ENCODE measurements around the gene ASAP3. TPM values are rescaled to one million over a fixed set of nuclear protein-coding genes. Genes with fewer than 3 reads are reported as not detected.
A peak's percentile ranks its signal among the peaks of the same experiment; 100 is the strongest.
"Not testable (repeated sequence)": the region's sequence is repeated elsewhere in the genome, so short reads cannot be mapped to it uniquely, and the experiment has no call there.

Gene ASAP3
- total RNA-seq, 1 experiment from 2014 or later = 59.4 TPM

DNA sequence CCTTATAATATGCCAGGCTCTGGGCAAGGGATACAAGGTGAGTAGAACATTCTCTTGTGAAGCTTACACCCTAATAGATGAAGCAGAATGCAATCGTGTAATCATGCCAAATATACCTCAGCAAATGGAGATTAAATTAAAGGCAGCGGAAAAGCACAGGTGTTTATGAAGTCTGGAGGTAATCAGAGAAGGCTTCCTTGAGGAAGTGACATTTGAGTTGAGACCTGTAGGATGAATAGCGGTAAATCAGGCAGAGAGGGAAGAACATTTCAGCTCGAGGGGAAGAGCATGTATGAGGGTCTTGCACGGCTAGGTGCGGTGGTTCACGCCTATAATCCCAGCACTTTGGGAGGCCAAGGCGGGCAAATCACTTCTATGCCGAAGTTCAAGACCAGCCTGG is 33.6 kb upstream of the ASAP3 start:
- DNase-seq (ENCODE audit: low spot score) = no peak
- in situ Hi-C loops (cut with HindIII; ENCODE audit: low sequenced_read_pairs) = no loop called here

DNA sequence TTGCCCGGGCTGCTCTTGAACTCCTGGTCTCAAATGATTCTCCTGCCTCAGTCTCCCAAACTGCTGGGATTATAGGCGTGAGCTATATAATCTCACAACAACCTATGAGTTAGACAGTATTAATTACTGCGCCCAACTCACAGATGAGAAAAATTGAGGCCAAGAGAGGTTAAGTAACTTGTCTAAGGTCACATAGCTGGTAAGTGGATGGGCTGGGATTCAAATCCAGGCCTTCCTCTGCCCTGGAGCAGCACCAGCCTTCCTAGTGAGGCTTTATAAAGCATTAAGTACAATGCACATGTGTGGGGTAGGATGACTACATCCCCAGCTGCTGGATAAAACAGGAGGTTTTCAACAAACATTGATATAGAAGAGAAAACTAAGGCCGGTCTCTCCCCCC is 31.9 kb upstream of the ASAP3 start:
- in situ Hi-C loops (cut with HindIII; ENCODE audit: low sequenced_read_pairs) = no loop called here
- DNase-seq (ENCODE audit: low spot score) = no peak

DNA sequence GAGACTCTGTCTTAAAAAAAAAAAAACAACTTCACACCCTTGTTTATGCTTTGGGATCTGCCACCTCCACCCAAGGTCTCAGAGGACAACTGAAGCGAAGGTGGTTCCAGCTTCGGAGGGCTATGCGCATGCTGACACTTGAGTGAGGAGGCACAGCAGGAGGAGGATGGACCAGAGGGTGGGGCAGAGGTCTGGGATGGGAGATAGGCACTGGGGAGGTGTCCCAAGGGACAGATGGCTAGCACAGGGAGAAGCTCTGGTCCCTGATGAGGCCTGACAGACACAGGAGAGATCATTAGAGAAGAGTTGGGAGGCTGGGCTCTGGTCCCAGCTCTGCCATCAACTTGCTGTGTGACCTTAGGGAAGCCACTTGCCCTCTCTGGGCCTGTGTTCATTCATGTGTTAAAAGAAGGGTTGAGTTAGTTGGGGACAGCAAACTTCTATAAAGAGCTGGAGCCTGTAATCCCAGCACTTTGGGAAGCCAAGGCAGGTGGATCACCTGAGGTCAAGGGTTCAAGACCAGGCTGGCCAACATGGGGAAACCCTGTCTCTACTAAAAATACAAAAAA is 30.2 kb upstream of the ASAP3 start:
- DNase-seq (ENCODE audit: low spot score) = no peak
- in situ Hi-C loops (cut with HindIII; ENCODE audit: low sequenced_read_pairs) = no loop called here

DNA sequence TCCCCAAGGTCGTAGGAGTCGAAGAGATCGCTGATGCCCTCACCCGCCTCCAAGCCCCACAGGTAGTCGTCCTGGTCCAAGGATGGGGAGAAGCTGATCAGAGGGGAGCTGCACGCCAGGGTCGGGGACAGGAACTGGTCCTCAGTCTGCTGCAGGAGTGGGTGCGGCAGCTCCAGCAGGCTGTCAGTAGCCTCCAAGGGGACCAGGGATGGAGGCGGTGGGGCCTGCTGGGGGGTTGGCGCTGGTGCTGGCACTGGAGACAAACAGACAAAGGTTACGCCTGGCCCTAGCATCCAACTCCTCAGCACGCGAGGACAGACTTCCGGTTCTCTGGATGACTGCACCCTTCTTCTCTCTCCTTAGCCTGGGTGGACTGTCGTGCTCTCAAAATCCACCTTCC is 25.9 kb upstream of the ASAP3 start:
- no peak for DNase-seq (ENCODE audit: low spot score)
- in situ Hi-C loops (cut with HindIII; ENCODE audit: low sequenced_read_pairs) = no loop called here

DNA sequence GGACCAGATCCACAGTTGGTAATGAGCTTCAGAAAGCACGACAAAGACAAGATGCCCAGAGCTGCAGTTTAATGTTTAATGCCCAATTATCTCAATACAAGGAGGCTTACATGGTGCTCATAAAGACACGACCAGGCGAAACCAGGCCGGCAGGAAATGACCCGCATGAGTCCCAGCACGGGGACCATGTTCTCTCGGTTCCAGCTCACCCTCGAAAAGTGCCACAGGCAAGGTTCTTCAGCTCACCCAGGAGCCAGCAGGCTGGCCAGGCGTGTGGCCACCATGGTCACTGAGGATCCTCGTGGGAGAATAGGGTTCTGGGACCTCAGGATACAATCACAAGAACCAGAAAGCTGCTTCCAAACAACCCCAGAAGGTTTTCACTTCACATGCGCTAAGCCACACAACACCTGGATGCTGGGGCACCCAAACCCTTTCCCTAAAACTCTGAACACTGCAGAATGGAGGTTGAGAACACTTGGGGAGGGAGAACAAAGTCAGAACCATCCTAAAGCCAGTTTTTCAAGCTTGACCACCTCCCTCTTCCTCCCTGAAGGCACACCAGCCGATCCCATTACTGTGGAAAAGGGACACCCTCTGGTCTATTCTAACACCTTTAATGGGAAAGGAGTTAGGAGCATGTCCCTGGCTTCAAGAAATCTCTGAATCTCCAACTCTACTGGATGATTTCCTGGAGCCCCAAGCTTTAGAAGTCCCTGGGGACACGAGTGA is 22.6 kb upstream of the ASAP3 start:
- no peak for DNase-seq (ENCODE audit: low spot score)
- in situ Hi-C loops (cut with HindIII; ENCODE audit: low sequenced_read_pairs) = no loop called here

DNA sequence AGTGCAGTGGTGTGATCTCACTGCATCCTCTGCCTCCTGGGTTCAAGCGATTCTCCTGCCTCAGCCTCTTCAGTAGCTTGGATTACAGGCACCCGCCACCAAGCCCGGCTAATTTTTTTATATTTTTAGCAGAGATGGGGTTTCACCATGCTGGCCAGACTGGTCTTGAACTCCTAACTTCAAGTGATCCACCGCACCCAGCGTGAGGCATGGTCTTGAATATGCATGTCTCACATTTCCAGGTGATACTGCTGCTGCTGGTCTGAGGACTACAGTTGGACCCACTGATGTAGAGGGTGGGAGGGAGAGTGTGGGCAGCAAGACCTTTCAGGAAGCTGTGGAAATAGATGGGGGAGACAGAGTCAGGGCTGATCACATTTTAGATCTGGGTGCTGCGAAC is 21.9 kb upstream of the ASAP3 start:
- no peak for DNase-seq (ENCODE audit: low spot score)
- in situ Hi-C loops (cut with HindIII; ENCODE audit: low sequenced_read_pairs) = no loop called here

DNA sequence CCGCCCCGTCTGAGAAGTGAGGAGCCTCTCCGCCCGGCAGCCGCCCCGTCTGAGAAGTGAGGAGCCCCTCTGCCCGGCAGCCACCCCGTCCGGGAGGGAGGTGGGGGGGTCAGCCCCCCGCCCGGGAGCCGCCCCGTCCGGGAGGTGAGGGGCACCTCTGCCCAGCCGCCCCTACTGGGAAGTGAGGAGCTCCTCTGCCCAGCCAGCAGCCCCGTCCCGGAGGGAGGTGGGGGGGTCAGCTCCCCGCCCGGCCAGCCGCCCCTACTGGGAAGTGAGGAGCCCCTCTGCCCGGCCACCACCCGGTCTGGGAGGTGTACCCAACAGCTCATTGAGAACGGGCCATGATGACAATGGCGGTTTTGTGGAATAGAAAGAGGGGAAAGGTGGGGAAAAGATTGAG is 20.2 kb upstream of the ASAP3 start:
- DNase-seq (ENCODE audit: low spot score); in situ Hi-C loops (cut with HindIII; ENCODE audit: low sequenced_read_pairs): not testable (repeated sequence)

DNA sequence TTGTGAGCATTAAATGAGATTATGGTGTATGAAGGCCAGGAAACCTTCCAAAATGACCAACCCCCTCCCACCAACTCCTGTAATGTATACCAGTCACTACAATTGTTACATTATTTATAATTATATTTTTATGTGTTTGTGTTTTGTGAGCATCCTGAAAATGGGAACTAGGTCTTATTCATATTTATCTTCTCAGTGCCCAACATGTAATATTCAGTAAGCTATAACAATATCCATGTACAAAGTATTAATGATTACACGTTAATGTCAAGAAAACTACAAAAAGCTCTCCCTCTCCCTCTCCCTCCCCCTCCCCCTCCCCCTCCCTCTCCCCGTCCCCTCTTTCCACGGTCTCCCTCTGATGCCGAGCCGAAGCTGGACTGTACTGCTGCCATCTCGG is 19.0 kb upstream of the ASAP3 start:
- no peak for DNase-seq (ENCODE audit: low spot score)
- in situ Hi-C loops (cut with HindIII; ENCODE audit: low sequenced_read_pairs) = no loop called here

DNA sequence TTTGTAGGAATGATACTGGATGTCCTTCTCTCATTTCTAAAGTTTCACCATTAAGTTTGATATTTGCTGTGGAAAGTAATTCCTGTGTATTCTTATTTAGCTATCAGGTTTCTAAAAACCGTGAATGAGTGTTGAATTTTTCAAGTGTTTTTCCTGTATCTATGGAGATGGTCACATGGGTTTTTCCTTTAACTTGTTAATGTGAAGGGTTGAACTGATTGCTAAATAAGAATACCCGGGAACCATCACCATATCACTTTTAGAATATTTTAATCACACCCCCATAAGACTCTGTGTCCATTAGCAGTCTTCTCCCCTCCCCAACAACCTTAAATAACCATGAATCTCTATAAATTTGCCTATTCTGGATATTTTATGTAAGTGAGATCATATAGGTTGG is 16.5 kb upstream of the ASAP3 start:
- in situ Hi-C loops (cut with HindIII; ENCODE audit: low sequenced_read_pairs) = no loop called here
- DNase-seq (ENCODE audit: low spot score) = no peak

DNA sequence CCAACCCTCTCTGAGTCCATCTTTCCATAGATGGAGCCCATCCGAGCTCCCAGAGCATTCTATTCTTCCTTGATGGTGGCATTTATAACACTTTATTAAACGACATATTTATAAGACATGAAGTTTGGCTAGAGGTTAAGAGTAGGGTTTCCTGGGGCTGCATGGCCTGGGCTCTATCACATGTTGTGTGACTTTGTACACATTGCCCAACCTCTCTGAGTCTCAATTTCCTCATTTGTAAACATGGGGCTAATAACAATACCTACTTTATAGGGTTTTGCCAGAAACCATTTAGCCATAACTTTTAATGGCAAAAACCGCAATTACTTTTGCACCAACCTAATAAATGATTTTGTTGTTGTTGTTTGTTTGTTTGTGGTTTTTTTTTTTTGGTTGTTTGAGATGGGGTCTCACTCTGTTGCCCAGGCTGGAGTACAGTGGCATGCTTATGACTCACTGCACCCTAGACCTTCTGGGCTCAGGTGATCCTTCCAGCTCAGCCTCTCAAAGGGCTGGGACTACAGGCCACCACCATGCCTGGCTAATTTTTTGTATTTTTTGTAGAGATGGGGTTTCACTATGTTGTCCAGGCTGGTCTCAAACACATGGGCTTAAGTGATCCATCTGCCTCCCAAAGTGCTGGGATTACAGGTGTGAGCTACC is 13.9 kb upstream of the ASAP3 start:
- no peak for DNase-seq (ENCODE audit: low spot score)
- in situ Hi-C loops (cut with HindIII; ENCODE audit: low sequenced_read_pairs) = no loop called here

DNA sequence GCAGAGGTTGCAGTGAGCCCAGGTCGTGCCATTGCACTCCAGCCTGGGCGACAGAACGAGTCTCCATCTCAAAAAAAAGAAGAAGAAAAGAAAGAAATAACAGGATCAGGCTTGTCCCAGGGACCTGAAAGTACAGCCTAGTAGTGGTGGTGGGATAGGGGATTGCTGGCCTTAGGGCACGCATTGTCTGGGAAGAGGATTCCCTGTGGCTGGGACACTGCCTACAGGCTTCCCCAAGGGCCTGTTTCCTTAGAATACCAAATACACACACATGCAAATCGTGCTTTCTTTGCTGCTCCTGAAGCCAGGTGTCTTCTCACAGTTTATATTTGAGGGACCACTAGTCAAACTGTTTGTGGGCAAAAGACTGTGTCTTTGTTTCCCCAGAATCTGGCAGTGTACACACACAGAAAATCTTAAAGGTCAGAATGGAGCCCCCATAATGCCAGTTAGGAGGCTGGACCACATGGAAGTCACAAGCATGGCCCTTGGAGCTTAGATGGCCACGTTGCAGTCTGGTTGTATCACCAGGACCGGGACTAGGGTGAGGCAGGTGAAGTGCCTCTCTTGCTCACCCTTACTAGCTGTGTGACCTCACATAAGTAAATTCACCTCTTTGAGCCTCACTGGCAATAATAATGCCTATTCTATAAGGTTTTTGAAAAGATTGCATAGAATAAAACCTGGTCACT is 12.7 kb upstream of the ASAP3 start:
- no peak for DNase-seq (ENCODE audit: low spot score)
- in situ Hi-C loops (cut with HindIII; ENCODE audit: low sequenced_read_pairs) = no loop called here

DNA sequence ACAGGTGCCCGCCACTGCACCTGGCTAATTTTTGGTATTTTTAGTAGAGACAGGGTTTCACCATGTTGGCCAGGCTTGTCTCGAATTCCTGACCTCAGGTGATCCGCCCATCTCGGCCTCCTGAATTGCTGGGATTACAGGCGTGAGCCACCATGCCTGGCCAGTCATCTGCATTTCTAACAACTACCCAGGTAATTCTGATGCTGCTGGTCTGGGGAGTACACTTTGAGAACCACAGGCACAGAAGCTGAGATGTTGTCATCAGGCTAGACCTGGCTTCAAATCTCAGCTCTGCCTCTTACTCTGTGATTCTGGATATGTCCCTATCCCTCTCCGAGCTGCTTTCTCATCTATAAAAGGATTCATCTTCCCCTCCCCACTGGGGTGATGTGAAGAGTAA is 10.9 kb upstream of the ASAP3 start:
- DNase-seq (ENCODE audit: low spot score); in situ Hi-C loops (cut with HindIII; ENCODE audit: low sequenced_read_pairs): not testable (repeated sequence)

DNA sequence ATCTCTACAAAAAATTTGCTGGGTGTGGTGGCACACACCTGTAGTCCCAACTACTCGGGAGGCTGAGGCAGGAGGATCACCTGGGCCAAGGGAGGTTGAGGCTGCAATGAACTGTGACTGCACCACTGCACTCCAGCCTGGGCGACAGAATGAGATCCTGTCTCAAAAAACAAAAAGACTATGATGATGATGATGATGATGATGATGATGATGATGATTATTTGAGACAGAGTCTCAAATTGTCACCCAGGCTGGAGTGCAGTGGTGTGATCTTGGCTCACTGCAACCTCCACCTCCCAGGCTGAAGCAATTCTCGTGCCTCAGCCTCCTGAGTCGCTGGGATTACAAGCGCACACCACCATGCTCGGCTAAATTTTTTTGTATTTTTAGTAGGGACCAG is 8.8 kb upstream of the ASAP3 start:
- in situ Hi-C loops (cut with HindIII; ENCODE audit: low sequenced_read_pairs); DNase-seq (ENCODE audit: low spot score): not testable (repeated sequence)

DNA sequence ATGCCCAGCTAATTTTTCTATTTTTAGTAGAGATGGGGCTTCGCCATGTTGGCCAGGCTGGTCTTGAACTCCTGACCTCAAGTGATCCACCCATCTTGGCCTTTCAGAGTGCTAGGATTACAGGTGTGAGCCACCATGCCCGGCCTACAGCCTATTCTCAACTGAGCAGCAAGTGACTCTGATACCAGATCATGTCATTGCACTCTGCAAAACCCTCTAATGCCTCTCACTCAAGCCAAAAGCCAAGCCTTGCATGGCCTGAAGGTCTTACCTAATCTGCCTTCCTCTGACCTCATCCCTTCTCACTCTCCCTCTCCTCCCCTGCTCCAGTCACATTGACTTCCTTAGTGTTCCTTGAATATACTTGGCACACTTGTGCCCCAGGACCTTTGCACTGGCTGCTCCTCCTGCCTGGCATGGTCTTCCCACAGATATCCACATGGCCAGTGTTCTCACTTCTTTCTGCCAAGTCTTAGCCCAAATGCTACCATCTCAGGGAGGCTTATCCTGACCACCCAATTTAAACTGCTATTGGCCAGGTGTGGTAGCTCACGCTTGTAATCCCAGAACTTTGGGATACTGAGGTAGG is 8.2 kb upstream of the ASAP3 start:
- in situ Hi-C loops (cut with HindIII; ENCODE audit: low sequenced_read_pairs) = no loop called here
- no peak for DNase-seq (ENCODE audit: low spot score)

DNA sequence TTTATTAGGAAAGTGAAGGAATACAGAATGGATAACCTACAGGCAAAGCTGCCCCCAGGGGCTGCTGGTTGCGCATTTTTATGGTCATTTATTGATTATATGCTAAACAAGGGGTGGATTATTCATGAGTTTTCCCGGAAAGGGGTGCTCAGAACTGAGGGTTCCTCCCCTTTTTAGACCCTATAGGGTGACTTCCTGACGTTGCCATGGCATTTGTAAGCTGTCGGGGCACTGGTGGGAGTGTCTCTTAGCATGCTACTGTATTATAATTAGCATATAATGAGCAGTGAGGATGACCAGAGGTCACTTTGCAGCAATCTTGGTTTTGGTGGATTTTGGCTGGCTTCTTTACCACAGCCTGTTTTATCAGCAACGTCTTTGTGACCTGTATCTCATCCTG is 5.9 kb upstream of the ASAP3 start:
- in situ Hi-C loops (cut with HindIII; ENCODE audit: low sequenced_read_pairs) = no loop called here
- no peak for DNase-seq (ENCODE audit: low spot score)

DNA sequence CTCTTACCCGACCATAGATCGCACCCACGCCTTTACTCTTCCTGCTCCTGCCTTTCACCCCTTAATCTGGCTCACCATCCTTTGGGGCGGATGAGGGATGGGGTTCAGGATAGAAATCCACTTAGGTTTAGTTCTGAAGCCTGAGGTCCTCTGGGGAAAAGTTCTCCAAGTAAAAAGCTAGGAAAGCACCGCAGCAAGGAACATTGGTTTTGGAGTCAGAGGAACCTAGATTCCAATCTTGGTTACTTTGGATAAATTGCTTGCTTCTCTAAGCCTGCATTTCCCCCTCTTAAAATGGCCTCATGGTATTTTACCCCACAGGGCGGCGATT is 988 bp upstream of the ASAP3 start:
- in situ Hi-C loops (cut with HindIII; ENCODE audit: low sequenced_read_pairs) = no loop called here
- no peak for DNase-seq (ENCODE audit: low spot score)

DNA sequence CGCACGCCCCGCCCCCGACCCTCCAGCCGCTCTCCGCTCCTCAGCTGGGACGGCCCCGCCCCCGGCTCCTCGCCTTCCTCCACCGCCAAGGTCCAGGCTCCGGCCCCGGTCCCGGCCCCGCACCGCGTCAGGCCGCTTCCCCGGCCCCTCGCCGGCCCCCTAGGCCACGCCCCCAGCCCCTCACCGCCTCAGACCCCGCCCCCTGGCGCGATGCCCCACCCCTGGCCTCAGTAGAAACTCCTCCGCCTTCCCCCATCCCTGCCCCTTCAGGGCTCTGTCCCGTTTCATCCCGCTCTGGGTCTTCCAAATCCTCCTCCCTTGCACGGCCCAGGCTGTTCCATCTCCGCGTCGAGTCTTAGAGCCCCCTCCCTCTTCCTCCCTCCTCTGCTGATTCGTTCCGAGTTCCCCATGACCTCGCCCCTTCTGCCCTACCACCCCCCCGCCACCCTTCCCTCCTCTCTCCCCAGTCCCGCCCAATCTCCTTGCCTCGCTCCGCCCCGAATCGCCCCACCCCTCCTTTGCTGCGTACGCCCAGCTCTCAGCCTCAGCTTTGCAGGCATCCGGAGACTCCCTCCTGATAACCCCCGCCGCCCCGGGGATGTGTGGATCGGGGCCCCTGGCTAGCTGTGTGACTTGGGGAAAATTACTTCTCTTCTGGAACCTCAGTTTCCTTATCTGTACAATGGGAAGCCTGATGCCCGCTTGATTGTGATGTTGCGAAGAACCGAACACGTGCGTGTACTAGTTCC is 448 bp upstream of the ASAP3 start:
- peak; percentile 53 for DNase-seq (ENCODE audit: low spot score)

DNA sequence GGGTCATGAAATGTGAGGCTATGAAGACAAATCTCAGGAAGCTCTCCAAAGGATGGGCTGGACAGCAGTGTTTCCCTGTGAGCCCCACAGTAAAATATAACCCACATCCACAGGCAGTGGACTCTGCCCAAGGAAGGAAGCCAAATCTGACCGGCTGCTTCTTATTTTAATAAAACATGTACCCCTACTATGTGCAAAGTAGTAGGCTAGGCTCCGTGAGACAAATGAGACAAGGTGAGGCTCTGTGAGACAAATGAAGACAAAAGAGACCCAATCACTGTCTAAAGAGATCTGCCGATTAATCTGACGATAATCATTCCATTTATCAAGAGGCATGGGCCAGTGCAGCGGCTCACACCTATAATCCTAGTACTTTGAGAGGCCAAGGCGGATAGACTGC is 2.1 kb downstream of the ASAP3 start:
- DNase-seq (ENCODE audit: low spot score) = no peak

More for the DNA sequence above, 448 bp upstream of the ASAP3 start:
- in situ Hi-C loops (cut with HindIII; ENCODE audit: low sequenced_read_pairs) = no loop called here

DNA sequence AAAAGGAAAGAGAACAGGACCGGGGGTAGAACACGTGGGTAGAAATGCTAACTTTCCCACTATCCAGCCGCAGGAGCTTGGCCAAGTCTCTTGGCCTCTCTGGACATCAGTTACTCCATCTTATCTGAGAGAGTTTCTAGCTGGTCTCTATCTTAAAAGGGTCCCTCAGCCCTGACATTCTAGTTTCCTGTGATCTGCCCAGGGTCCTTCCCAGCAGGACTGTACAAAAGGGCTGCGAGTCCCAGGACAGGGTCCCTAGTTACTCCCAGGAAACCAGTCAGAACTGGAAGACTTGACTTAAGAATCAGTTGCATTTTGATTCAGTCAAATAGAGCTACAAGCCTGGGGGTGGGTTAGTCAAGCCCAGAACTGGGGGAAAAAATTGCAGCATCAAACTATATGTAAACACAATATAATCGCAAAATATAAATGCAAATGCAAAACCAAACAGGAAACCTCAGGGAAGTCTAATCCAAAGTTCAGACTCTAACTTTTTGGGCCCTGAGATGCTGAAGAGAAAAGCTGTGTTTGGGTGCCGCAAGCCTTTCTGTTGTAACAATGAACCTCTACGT is 2.9 kb downstream of the ASAP3 start:
- in situ Hi-C loops (cut with HindIII; ENCODE audit: low sequenced_read_pairs) = no loop called here
- DNase-seq (ENCODE audit: low spot score) = no peak

More for the DNA sequence above, 2.1 kb downstream of the ASAP3 start:
- in situ Hi-C loops (cut with HindIII; ENCODE audit: low sequenced_read_pairs) = no loop called here
